ENCODE data around the gene NCAPG2. TPM values are rescaled to one million over a fixed set of nuclear protein-coding genes. Genes with fewer than 3 reads are reported as not detected.

NCAPG2 gene, protein sequence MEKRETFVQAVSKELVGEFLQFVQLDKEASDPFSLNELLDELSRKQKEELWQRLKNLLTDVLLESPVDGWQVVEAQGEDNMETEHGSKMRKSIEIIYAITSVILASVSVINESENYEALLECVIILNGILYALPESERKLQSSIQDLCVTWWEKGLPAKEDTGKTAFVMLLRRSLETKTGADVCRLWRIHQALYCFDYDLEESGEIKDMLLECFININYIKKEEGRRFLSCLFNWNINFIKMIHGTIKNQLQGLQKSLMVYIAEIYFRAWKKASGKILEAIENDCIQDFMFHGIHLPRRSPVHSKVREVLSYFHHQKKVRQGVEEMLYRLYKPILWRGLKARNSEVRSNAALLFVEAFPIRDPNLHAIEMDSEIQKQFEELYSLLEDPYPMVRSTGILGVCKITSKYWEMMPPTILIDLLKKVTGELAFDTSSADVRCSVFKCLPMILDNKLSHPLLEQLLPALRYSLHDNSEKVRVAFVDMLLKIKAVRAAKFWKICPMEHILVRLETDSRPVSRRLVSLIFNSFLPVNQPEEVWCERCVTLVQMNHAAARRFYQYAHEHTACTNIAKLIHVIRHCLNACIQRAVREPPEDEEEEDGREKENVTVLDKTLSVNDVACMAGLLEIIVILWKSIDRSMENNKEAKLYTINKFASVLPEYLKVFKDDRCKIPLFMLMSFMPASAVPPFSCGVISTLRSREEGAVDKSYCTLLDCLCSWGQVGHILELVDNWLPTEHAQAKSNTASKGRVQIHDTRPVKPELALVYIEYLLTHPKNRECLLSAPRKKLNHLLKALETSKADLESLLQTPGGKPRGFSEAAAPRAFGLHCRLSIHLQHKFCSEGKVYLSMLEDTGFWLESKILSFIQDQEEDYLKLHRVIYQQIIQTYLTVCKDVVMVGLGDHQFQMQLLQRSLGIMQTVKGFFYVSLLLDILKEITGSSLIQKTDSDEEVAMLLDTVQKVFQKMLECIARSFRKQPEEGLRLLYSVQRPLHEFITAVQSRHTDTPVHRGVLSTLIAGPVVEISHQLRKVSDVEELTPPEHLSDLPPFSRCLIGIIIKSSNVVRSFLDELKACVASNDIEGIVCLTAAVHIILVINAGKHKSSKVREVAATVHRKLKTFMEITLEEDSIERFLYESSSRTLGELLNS
- total RNA-seq: 1 to 10 TPM; 2.7 to 4.8 (median 4.2) TPM
- long read RNA-seq: 0 reads

DNA sequence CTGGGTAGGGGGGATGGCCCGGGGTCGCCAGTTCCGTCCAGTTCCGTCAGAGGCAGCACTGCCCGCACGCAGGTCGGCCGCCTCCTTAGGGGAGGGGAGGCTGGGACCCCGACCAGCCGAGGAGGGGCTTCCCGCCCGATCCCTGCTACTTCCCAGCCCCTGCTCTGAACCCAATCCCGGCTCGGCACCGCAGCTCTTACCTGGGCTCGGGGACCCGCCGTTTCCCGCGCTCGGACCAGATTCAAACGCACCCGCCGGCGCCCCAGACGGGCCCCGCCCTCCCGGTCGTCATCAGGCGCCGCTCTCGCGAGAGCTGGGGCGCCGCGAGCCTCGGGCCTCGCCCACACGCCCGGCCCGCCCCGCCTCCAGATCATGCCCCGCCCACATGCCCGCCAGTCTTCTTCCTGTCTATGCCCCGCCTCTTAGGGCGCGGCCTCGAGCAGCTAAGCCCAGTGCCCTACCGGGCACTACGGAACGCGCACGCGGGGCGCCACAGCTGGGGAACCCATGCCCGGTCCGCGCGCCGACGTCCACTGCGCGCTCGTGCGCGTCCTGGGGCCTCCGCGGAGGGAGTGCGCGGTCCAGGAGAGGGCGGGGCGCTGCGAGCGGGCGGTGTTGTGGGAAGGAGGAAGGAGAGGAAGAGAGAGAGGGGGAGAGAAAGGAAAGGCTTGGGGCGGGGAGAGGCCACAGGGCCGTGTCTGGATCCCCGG, at the start of gene NCAPG2:
TSS of gene NCAPG2 (minus strand) at position 281 of the 710 bp plus-strand sequence. CDS start 2,905 bp downstream, outside the sequence.
- WGBS (ENCODE audit: insufficient coverage, low coverage, low lambda C conversion rate, missing lambda C conversion rate): 2% methylated on average over 30 of the region's 78 CpGs
- peak within 1 kb of the TSS; percentile 59 to 87 (median 68) for H3K27ac ChIP-seq
- H3K27me3 ChIP-seq: no peaks in the 10 kb centered on the region
- peak within 1 kb of the TSS; percentile 80 to 97 (median 93) for H3K4me3 ChIP-seq
- H3K36me3 ChIP-seq: no peaks in the 10 kb centered on the region
- H3K9me3 ChIP-seq: peaks cover 0 to 7% (median 0%) of the 10 kb centered on the region in 4 donors
- TF ChIP-seq, protein P1, sequence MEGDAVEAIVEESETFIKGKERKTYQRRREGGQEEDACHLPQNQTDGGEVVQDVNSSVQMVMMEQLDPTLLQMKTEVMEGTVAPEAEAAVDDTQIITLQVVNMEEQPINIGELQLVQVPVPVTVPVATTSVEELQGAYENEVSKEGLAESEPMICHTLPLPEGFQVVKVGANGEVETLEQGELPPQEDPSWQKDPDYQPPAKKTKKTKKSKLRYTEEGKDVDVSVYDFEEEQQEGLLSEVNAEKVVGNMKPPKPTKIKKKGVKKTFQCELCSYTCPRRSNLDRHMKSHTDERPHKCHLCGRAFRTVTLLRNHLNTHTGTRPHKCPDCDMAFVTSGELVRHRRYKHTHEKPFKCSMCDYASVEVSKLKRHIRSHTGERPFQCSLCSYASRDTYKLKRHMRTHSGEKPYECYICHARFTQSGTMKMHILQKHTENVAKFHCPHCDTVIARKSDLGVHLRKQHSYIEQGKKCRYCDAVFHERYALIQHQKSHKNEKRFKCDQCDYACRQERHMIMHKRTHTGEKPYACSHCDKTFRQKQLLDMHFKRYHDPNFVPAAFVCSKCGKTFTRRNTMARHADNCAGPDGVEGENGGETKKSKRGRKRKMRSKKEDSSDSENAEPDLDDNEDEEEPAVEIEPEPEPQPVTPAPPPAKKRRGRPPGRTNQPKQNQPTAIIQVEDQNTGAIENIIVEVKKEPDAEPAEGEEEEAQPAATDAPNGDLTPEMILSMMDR (IDR thresholded peaks at IDR 0.05): peak; percentile 17 to 73 (median 26)
- peak; percentile 93 for TF ChIP-seq POLR2A (IDR thresholded peaks at IDR 0.05)
- intact Hi-C loops (cut with DNase I): loop anchor here in 1 of 2 donors (5.0 kb wide), 1 partner anchor 123 kb away; the partner anchor contains the start of gene ESYT2
- ATAC-seq (peak; percentile 98 to 99 (median 99)), DNase-seq (peak; percentile 99 to 100 (median 100))
- H3K4me1 ChIP-seq: no peaks in the 10 kb centered on the region

DNA sequence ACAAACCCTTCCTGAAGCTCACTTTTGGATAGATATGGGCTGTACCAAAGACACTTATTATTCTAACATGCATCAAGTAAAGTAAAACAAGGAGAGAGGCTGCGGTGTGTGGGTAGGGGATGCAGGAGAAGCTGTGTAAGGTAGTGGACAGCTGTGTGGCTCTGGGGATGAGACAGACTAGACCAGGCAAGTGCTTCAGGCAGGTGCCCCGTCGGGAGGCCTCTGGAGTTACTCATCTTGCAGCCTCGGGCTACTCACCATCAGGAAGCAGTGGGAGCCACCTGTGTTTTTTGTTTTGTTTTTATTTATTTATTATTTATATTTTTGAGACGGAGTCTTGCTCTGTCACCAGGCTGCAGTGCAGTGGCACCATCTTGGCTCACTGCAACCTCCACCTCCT, 49.3 kb upstream of the NCAPG2 start:
- H3K9me3 ChIP-seq: no peaks in the 10 kb centered on the region
- DNase-seq (no peak), ATAC-seq (no peak)
- intact Hi-C loops (cut with DNase I): no loop called here
- H3K36me3 ChIP-seq: peaks cover 0 to 8% (median 7%) of the 10 kb centered on the region in 4 donors
- H3K27me3 ChIP-seq: no peaks in the 10 kb centered on the region
- H3K4me1 ChIP-seq: no peaks in the 10 kb centered on the region
- TF ChIP-seq, protein P1 (IDR thresholded peaks at IDR 0.05): no peak
- TF ChIP-seq POLR2A (IDR thresholded peaks at IDR 0.05): no peak
- 96% methylated on average over 4 of the region's 5 CpGs for WGBS (ENCODE audit: insufficient coverage, low coverage, low lambda C conversion rate, missing lambda C conversion rate)
- no peak overlapping the region for H3K4me3 ChIP-seq
- no peak overlapping the region for H3K27ac ChIP-seq

DNA sequence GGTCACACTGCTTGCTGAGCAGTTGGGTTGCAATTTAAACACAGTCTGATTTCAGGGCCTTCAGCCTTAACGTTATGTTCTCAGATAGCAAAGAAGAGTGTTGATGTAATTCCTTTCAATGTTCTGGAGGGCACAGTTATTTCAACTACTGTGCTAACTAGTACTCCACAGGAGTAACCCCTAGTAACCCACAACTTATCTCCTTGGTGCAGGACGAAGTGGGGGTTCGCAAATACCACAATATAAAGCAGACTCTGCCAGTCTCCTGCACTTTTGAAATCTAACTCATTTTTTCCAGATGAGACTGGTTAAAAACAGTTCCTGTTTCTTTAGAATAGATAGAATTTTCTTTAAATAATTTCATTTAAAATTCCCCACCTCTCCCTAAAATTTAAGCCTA, 47.1 kb upstream of the NCAPG2 start:
- Histone ChIP-seq H3K27me3 (no peaks in the 10 kb centered on the region), H3K27ac (no peak overlapping the region), H3K4me3 (no peak overlapping the region), H3K36me3 (peaks cover 0 to 12% (median 2%) of the 10 kb centered on the region in 4 donors), H3K4me1 (no peaks in the 10 kb centered on the region), H3K9me3 (no peaks in the 10 kb centered on the region)
- DNase-seq (no peak), ATAC-seq (no peak)
- intact Hi-C loops (cut with DNase I): no loop called here
- 100% methylated on average over 3 of the region's 3 CpGs for WGBS (ENCODE audit: insufficient coverage, low coverage, low lambda C conversion rate, missing lambda C conversion rate)
- TF ChIP-seq, protein P1 (IDR thresholded peaks at IDR 0.05): no peak
- no peak for TF ChIP-seq POLR2A (IDR thresholded peaks at IDR 0.05)

DNA sequence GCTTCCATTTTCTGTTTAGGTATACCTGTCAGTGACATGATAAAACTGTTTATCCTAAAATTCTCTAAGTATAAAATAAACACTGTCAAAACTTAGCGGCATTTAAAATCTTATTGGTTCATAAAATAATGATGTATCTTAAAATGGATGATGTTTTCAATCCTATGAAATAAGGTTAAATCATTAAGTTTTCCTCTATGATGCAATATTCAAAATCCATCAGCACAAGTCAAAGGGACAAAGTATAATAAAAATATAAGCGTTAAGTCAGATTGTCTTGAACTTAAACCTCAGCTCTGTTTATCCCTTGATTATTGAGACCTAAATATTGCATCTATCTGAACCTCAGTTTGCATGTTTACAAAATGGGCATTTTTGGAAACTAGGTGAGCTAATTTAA, 46.6 kb upstream of the NCAPG2 start:
- H3K9me3 ChIP-seq: no peaks in the 10 kb centered on the region
- no peaks in the 10 kb centered on the region for H3K4me1 ChIP-seq
- no peaks in the 10 kb centered on the region for H3K27me3 ChIP-seq
- no peak overlapping the region for H3K27ac ChIP-seq
- 100% methylated on average over 2 of the region's 2 CpGs for WGBS (ENCODE audit: insufficient coverage, low coverage, low lambda C conversion rate, missing lambda C conversion rate)
- intact Hi-C loops (cut with DNase I): no loop called here
- DNase-seq (no peak), ATAC-seq (no peak)
- TF ChIP-seq, protein P1 (IDR thresholded peaks at IDR 0.05): no peak
- H3K36me3 ChIP-seq: peaks cover 0 to 12% (median 2%) of the 10 kb centered on the region in 4 donors
- no peak overlapping the region for H3K4me3 ChIP-seq
